ENCODE data around the gene HCLS1.

DNA sequence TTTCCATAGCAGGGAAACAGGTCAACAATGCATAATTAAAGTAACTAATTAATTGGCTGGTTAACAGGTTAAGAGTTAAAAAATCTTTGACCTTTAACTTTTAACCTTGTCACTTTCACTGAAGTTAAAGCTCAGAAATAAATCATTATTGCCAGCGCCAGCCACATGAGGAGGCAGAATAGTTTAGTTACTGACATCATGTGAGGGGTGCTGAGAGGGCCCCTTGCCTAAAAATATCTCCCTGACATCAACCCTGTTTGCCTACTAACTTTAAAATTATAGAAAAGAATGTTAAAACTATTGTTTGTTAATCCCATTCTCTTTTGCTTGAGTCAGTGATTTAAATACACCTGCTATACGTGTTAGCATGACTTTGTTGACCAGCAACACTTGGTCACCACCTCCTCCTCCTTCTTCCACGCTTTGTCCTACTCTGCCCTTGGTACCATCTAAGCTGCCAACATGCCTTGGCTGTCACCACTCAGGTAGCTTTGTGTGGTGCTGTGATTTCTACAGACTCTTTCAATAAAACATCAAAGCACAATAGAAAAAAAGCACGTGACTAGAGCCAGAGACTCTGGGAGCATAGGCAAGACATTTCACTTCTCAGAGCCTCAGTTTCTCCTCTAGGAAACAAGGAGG lies 64.8 kb downstream of the HCLS1 start:
- TF ChIP-seq, protein P1, sequence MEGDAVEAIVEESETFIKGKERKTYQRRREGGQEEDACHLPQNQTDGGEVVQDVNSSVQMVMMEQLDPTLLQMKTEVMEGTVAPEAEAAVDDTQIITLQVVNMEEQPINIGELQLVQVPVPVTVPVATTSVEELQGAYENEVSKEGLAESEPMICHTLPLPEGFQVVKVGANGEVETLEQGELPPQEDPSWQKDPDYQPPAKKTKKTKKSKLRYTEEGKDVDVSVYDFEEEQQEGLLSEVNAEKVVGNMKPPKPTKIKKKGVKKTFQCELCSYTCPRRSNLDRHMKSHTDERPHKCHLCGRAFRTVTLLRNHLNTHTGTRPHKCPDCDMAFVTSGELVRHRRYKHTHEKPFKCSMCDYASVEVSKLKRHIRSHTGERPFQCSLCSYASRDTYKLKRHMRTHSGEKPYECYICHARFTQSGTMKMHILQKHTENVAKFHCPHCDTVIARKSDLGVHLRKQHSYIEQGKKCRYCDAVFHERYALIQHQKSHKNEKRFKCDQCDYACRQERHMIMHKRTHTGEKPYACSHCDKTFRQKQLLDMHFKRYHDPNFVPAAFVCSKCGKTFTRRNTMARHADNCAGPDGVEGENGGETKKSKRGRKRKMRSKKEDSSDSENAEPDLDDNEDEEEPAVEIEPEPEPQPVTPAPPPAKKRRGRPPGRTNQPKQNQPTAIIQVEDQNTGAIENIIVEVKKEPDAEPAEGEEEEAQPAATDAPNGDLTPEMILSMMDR (IDR thresholded peaks at IDR 0.05), result no peak
- TF ChIP-seq POLR2A (IDR thresholded peaks at IDR 0.05), result no peak

Data from adrenal gland (tissue), 5 donors.